Muscle of leg (tissue), 11 donors: Measurements from ENCODE around the gene MDFIC. TPM values are rescaled to one million over a fixed set of nuclear protein-coding genes. Genes with fewer than 3 reads are reported as not detected.

Experiments used
- DNase-seq: peaks from one replicate; pipeline ENCODE4 v3.0.0; 2013
- H3K27ac ChIP-seq: one replicate; pipeline ENCODE4 v1.5.1; 2013; ENCODE audit warnings: mild to moderate bottlenecking, low read length, control low read depth
- H3K27me3 ChIP-seq: one replicate; pipeline ENCODE4 v1.6.1; 2013; ENCODE audit warnings: low read length; ENCODE audit not compliant: control insufficient read depth, insufficient read depth
- H3K36me3 ChIP-seq: one replicate; pipeline ENCODE4 v1.6.1; 2013; ENCODE audit warnings: low read length; ENCODE audit not compliant: control insufficient read depth, insufficient read depth
- H3K4me1 ChIP-seq: one replicate; pipeline ENCODE4 v1.6.1; 2013; ENCODE audit warnings: low read length; ENCODE audit not compliant: control insufficient read depth, insufficient read depth
- H3K4me3 ChIP-seq: one replicate; pipeline ENCODE4 v1.5.1; 2013; ENCODE audit warnings: low read length, control low read depth
- H3K9me3 ChIP-seq: replicated peaks from 2 replicates; pipeline ENCODE4 v1.6.1; 2013; ENCODE audit warnings: low read depth, low read length; ENCODE audit not compliant: control insufficient read depth
- WGBS: methylation state at CpG from one replicate; pipeline ENCODE4 v1.1.5; 2013; ENCODE audit warnings: missing lambda C conversion rate; ENCODE audit not compliant: insufficient coverage; 5-methylcytosine and 5-hydroxymethylcytosine counted together
- polyA plus RNA-seq, 8 donors: library from polyadenylated mRNA; unstranded; fragments of 120-200 nt; gene quantifications; one replicate each; pipeline versions ENCODE4 v1.2.1 to v1.2.3, GENCODE V29; 2013; ENCODE audit warnings: inconsistent platforms in 1 of 8, low replicate concordance in 1 of 8; ENCODE audit not compliant: insufficient read length in 8 of 8, insufficient read depth in 1 of 8
- total RNA-seq: library from RNA; stranded (reverse); fragments of 120-200 nt; gene quantifications from one replicate; pipeline ENCODE4 v1.2.4, GENCODE V29; 2013

Gene MDFIC
- total and polyA plus RNA-seq, 9 donors = 24.5 to 44.3 (median 34.0) TPM

- Histone ChIP-seq H3K9me3 (no peaks in the 10 kb centered on the region), H3K27ac (no peak overlapping the region)
- no CpG with 5 or more reads among the region's 4 CpGs for WGBS
These were observed 47.2 kb downstream of the MDFIC start for GRCh38 chr7:114969096-114969495.

GRCh38 chr7:114970308-114970707 lies 48.4 kb downstream of the MDFIC start:
- H3K27ac ChIP-seq = no peak overlapping the region
- no peaks in the 10 kb centered on the region for H3K36me3 ChIP-seq
- DNase-seq = no peak
- H3K4me1 ChIP-seq = peaks cover 3% of the 10 kb centered on the region
- H3K27me3 ChIP-seq = no peaks in the 10 kb centered on the region
- no peaks in the 10 kb centered on the region for H3K9me3 ChIP-seq
- no peak overlapping the region for H3K4me3 ChIP-seq
- no CpG with 5 or more reads among the region's 3 CpGs for WGBS

More at GRCh38 chr7:114969096-114969495, 47.2 kb downstream of the MDFIC start:
- Histone ChIP-seq H3K4me3 (no peak overlapping the region), H3K27me3 (no peaks in the 10 kb centered on the region), H3K36me3 (no peaks in the 10 kb centered on the region), H3K4me1 (peaks cover 3% of the 10 kb centered on the region)
- DNase-seq = no peak

- Histone ChIP-seq H3K4me1 (peaks cover 3% of the 10 kb centered on the region), H3K27me3 (no peaks in the 10 kb centered on the region), H3K9me3 (no peaks in the 10 kb centered on the region), H3K27ac (no peak overlapping the region), H3K36me3 (no peaks in the 10 kb centered on the region), H3K4me3 (no peak overlapping the region)
- no peak for DNase-seq
- WGBS = no CpG with 5 or more reads among the region's 1 CpG
These were observed 48.8 kb downstream of the MDFIC start for GRCh38 chr7:114970732-114971131.

GRCh38 chr7:114972567-114972966 lies 50.7 kb downstream of the MDFIC start:
- H3K4me1 ChIP-seq = peaks cover 3% of the 10 kb centered on the region
- DNase-seq = no peak
- no peaks in the 10 kb centered on the region for H3K27me3 ChIP-seq
- no peak overlapping the region for H3K4me3 ChIP-seq
- H3K9me3 ChIP-seq = no peaks in the 10 kb centered on the region
- H3K36me3 ChIP-seq = no peaks in the 10 kb centered on the region
- no peak overlapping the region for H3K27ac ChIP-seq
- no CpG with 5 or more reads among the region's 3 CpGs for WGBS

- Histone ChIP-seq H3K27me3 (no peaks in the 10 kb centered on the region), H3K27ac (no peak overlapping the region), H3K4me3 (no peak overlapping the region), H3K36me3 (no peaks in the 10 kb centered on the region), H3K9me3 (no peaks in the 10 kb centered on the region), H3K4me1 (peaks cover 3% of the 10 kb centered on the region)
- WGBS = no CpG with 5 or more reads among the region's 3 CpGs
- DNase-seq = peak; percentile 49
These were observed 51.3 kb downstream of the MDFIC start for GRCh38 chr7:114973147-114973546.

- Histone ChIP-seq H3K4me3 (no peak overlapping the region), H3K36me3 (no peaks in the 10 kb centered on the region), H3K4me1 (peaks cover 5% of the 10 kb centered on the region), H3K27ac (no peak overlapping the region), H3K9me3 (no peaks in the 10 kb centered on the region), H3K27me3 (no peaks in the 10 kb centered on the region)
- WGBS = no CpG with 5 or more reads among the region's 2 CpGs
- DNase-seq = no peak
These were observed 53.5 kb downstream of the MDFIC start for GRCh38 chr7:114975401-114975800.

GRCh38 chr7:114976666-114977065 lies 54.8 kb downstream of the MDFIC start:
- peaks cover 5% of the 10 kb centered on the region for H3K4me1 ChIP-seq

GRCh38 chr7:114977277-114977676 lies 55.4 kb downstream of the MDFIC start:
- peaks cover 5% of the 10 kb centered on the region for H3K4me1 ChIP-seq
- no peaks in the 10 kb centered on the region for H3K9me3 ChIP-seq
- no peak overlapping the region for H3K27ac ChIP-seq
- H3K36me3 ChIP-seq = no peaks in the 10 kb centered on the region
- WGBS = no CpG with 5 or more reads among the region's 1 CpG
- no peaks in the 10 kb centered on the region for H3K27me3 ChIP-seq
- no peak overlapping the region for H3K4me3 ChIP-seq
- DNase-seq = no peak

More at GRCh38 chr7:114976666-114977065, 54.8 kb downstream of the MDFIC start:
- Histone ChIP-seq H3K27me3 (no peaks in the 10 kb centered on the region), H3K4me3 (no peak overlapping the region), H3K36me3 (no peaks in the 10 kb centered on the region), H3K27ac (no peak overlapping the region), H3K9me3 (no peaks in the 10 kb centered on the region)
- no peak for DNase-seq
- no CpG with 5 or more reads among the region's 4 CpGs for WGBS

- H3K27me3 ChIP-seq = no peaks in the 10 kb centered on the region
- no peak overlapping the region for H3K27ac ChIP-seq
- peaks cover 2% of the 10 kb centered on the region for H3K4me1 ChIP-seq
- peak; percentile 64 for DNase-seq
- no peaks in the 10 kb centered on the region for H3K36me3 ChIP-seq
- H3K4me3 ChIP-seq = no peak overlapping the region
- H3K9me3 ChIP-seq = no peaks in the 10 kb centered on the region
- WGBS = 39% methylated on average over 5 of the region's 7 CpGs
These were observed 57.5 kb downstream of the MDFIC start for GRCh38 chr7:114979388-114979787.

- Histone ChIP-seq H3K4me1 (peaks cover 2% of the 10 kb centered on the region), H3K36me3 (no peaks in the 10 kb centered on the region), H3K4me3 (no peak overlapping the region), H3K27ac (no peak overlapping the region), H3K27me3 (no peaks in the 10 kb centered on the region), H3K9me3 (no peaks in the 10 kb centered on the region)
- no peak for DNase-seq
- WGBS = no CpG with 5 or more reads among the region's 4 CpGs
These were observed 58.1 kb downstream of the MDFIC start for GRCh38 chr7:114979803-114980507.

- no peaks in the 10 kb centered on the region for H3K27me3 ChIP-seq
- H3K4me1 ChIP-seq = peaks cover 2% of the 10 kb centered on the region
- WGBS = no CpG with 5 or more reads among the region's 2 CpGs
- H3K4me3 ChIP-seq = no peak overlapping the region
- H3K27ac ChIP-seq = no peak overlapping the region
- DNase-seq = no peak
- H3K9me3 ChIP-seq = no peaks in the 10 kb centered on the region
- H3K36me3 ChIP-seq = peaks cover 2% of the 10 kb centered on the region
These were observed 59.4 kb downstream of the MDFIC start for GRCh38 chr7:114981323-114981722.
